Spleen (tissue), 7 donors: ENCODE results near the gene KLHL26.

Experiments used
- POLR2A ChIP-seq, 3 donors: fragments of 450-650 bp; IDR thresholded peaks; one replicate each; pipeline ENCODE4 v1.5.1; 2017; ENCODE audit warnings: antibody characterized with exemption in 3 of 3, mild to moderate bottlenecking in 1 of 3
- POLR2AphosphoS5 ChIP-seq, 3 donors: sonication (generic); formaldehyde crosslinking; IDR thresholded peaks; one replicate each; pipeline ENCODE4 v1.5.1; 2017; ENCODE audit warnings: antibody characterized with exemption in 3 of 3
- TF ChIP-seq, protein P1 (sequence below), 11 experiments: fragments of 200-600 bp in 7 of 11; fragments of 450-650 bp in 4 of 11; sonication (generic) in 4 of 11; IDR thresholded peaks in 8 of 11; conservative IDR thresholded peaks in 3 of 11; 1 replicate in 7 of 11; 2 replicates in 4 of 11; pipeline versions ENCODE4 v1.4.0 to v1.8.0; 2016 to 2021; ENCODE audit warnings: antibody characterized with exemption in 11 of 11, inconsistent platforms in 4 of 11, mild to moderate bottlenecking in 1 of 11
- donor health status: DM: no; HTN: no; CAD: no; lungs with moderate emphysema.
- donor health status: DM: no; HTN: no; CAD: no.
- donor health status: DM: no; HTN: no; CAD: no.

DNA sequence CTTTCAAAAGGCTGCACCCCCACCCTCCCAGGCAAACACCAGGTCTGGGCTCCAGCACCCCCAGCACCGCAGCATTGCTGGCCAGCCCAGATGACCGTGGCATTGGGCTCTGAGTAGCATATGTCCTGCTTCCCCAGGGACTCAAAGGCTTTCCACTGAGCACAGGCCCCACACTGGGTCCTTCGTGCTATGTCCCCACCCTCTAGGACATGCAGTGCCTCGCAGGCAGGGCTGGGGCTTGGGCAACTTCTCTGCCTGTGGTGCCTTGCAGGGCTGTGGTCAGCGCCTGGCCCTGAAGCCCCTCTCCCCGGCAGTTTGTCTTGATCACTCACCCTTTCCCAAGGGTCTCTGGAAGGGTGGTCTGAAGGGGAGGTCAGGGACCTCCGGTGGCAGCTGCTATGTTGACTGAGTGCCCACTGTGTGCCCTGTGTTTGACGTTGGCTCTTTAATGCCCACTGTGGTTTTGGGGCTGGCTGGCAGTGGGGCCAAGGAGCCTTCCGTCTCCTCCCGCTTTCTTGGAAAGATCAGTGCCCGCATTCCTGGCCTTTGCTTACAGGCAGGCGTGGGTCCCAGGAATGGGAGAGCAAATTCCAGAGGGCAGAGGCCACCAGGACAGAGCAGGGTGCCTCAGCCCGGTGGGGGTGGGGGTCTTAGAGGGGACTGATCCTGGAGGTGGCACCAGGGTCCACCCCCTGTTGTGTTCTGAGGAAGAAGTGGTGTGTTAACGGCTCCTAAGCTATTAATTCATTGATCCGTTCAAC lies 26.3 kb downstream of the KLHL26 start:
- TF ChIP-seq, protein P1, sequence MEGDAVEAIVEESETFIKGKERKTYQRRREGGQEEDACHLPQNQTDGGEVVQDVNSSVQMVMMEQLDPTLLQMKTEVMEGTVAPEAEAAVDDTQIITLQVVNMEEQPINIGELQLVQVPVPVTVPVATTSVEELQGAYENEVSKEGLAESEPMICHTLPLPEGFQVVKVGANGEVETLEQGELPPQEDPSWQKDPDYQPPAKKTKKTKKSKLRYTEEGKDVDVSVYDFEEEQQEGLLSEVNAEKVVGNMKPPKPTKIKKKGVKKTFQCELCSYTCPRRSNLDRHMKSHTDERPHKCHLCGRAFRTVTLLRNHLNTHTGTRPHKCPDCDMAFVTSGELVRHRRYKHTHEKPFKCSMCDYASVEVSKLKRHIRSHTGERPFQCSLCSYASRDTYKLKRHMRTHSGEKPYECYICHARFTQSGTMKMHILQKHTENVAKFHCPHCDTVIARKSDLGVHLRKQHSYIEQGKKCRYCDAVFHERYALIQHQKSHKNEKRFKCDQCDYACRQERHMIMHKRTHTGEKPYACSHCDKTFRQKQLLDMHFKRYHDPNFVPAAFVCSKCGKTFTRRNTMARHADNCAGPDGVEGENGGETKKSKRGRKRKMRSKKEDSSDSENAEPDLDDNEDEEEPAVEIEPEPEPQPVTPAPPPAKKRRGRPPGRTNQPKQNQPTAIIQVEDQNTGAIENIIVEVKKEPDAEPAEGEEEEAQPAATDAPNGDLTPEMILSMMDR (IDR thresholded peaks at IDR 0.05 in 8 of 11, conservative IDR thresholded peaks at IDR 0.05 in 3 of 11) = no peak
- TF ChIP-seq POLR2A (IDR thresholded peaks at IDR 0.05) (no peak), POLR2AphosphoS5 (IDR thresholded peaks at IDR 0.05) (no peak)
